HG03280 (cell line): ENCODE data around the gene ATP10B.
A peak's percentile ranks its signal among the peaks of the same experiment; 100 is the strongest.
"Not testable (repeated sequence)": the region's sequence is repeated elsewhere in the genome, so short reads cannot be mapped to it uniquely, and the experiment has no call there.

Experiments
- ATAC-seq: cut with Tn5 transposase; IDR thresholded peaks from one replicate; pipeline ENCODE4 v1.9.1; 2021; ENCODE audit warnings: mild to moderate bottlenecking, moderate library complexity; ENCODE audit not compliant: unreplicated experiment

ATP10B gene

DNA sequence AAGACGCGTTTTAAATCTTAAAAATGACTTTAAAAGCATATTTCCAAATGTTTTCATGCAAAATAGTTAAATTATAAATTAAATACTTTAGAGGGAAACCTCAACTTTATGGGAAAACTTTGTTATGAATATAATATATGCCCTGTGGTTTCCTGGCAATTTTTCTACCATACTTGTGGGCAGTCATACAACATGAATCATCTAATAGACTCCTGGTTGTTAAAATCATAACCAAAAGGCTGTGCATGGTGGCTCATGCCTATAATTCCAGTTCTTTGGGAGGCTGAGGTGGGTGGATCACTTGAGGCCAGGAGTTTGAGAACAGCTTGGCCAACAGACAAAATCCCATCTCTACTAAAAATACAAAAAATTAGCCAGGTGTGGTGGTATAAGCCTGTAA is 18.2 kb downstream of the ATP10B start:
- ATAC-seq, result no peak

DNA sequence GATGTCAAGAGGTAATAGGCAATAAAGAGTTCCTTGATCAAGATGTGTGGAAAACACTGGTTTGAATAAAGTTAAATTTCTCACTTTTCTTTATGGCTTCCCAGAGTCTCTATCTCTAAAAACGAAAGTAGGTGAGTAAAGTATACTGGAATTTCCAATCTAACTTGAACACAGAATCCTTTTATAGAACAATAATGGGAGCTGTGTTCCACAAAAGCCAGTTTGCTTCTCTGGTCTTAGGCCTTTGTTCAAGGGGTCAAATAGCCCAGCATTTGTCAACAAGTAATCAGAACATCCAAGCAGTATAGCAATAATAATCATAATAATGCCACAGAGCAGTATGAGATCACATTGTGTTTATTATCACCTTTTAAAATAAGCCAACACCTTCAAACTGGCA is 20.2 kb downstream of the ATP10B start:
- ATAC-seq, result no peak

DNA sequence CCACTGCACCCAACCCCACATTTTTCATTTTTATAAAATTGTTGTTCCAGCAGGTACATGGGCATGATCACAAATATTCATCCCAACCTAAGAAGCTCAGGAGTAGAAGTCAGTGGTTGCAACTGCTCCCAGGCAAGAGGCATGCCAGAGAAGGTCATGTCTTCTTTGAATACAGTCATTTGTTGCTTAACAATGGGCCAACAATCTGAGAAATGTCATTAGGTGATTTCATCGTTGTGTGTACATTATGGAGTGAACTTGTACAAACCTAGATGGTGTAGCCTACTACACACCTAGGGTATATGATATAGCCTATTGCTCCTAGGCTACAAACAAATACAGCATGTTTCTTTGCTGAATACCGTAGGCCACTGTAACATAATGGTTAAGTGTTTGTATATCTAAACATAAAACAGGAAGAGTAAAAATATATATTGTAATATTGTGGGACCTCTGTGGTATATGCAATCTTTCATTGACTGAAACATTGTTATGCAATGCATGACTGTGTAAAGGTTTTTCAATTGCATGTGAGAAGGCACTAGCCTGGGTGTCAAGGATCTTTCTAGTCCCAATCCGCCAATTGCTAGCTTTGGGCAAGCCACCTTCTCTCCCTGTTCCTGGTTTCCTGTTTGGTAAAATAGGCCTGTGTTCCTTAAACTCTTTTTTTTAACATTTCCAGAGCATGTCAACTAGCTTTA is 27.6 kb downstream of the ATP10B start:
- ATAC-seq, result no peak

DNA sequence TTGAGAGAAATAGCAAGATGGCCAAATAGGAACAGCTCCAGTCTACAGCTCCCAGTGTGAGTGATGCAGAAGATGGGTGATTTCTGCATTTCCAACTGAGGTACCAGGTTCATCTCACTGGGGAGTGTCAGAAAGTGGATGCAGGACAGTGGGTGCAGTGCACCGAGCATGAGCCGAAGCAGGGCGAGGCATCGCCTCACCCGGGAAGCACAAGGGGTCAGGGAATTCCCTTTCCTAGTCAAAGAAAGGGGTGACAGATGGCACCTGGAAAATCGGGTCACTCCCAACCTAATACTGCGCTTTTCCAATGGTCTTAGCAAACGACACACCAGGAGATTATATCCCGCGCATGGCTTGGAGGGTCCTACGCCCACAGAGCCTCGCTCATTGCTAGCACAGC is 39.0 kb downstream of the ATP10B start:
- not testable (repeated sequence) for ATAC-seq

DNA sequence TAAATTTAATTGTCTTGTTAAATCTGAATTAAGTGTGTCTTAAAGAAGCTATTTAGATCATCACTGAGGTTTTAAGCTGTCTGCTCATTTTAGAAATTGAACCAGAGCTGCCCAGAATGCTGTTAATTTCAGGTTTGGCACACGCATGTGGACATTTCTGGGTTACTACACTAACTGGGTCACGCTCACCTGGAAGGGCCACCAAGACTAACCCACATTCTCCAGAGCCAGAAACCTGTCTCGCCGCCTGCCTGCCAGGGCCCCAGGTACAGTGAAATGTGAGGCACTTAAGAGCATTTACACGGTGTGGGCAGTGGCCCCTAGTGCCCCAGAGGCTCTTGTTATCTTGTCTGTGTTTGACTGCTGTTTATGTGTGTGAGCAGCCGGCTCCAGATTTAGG is 46.6 kb downstream of the ATP10B start:
- ATAC-seq, result no peak

DNA sequence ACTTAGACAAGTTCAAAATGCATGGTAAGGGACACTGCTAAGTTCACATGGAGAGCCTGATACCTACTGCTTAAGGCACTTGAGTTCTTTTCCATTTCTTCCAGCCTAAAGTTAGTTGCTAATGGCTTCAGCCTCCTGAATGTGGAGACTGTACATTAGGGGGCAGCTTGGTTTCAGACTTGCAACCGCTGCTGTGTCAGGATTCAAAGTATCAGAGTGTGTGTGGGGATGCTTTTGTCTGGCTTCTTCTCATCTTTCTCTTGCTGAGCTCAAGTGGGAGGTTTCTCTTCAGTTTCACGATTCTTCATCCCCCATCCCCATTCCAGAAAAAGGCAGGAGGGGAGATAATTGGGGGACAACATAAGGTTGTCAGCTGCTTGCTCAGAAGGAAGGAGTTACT is 49.4 kb downstream of the ATP10B start:
- no peak for ATAC-seq

DNA sequence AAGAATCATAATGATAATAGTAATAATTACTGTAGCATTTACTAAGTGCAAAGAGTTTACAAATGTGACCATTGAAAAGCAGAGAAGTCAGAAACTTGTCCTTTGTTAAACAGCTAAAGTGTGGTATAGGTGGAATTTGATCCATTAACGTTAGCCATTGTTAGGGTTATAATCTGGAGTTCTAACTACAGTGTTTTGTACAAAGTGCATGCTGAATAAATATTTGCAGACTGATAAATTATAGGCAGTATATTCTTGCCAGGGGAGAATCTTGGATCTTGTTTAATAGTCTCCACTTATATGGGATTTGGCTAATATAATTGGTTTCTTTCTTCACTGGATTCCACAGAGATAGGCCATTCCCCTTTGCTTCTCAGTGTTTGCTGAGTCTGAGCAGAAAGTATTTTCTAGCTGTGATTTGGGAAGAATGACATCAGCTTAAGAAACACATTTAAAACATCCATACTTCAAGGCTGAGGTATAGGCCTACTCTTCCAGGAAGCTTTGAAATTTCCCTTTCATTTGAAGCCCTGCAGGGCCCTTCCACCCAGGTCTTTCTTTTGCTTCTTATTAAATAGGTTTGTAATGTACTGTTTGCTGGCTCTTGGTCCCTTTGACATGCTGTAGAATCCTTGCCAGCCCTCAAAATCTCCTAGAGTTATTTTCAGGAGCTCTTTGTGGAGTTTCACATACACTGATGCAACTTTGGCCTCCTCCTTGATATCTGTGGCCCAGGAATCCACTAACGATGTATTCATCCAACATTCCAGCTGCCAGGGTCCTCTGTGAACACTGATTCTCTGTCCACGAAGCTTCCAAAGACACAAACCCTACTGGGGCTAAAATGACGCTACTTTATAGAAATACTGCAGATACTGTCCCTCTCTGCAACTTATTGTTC is 51.4 kb downstream of the ATP10B start:
- no peak for ATAC-seq

DNA sequence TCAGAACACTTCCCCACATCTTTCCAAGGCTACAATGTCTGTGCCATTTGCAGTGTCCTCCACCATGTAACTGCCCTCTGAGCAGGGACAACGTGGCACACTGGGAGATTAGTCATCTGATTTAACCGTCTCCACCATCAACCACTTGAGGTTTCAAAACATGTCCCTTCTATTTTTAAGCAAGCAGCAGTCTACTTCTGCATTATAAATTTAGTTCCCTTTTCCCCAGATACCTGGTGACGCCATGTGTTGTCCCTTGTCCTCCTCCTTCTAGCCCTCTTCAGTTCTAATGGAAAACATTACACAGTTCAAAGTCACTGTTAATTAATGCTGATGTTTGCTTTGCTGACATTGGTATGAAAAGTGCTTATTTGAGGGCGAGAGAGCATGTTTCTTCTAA is 52.8 kb downstream of the ATP10B start:
- no peak for ATAC-seq

DNA sequence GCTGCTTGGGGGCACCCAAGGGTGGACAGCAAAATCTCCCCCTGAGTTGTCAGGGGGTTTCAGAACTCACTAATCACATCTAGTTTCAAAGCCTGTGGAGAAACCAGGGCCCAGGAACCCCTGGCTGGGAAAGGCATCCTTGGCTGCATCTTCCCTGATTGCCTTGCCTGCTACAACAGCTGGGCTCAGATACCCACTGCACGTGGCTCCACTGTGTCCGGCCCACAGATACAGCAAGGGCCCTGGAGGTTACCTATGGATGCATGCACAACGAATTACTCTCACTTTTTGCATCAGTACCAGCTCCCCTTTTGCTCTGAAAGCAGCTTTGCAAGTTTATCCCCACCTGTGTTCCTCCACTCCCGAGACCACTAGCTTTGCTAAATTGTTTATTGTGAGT is 55.0 kb downstream of the ATP10B start:
- no peak for ATAC-seq

DNA sequence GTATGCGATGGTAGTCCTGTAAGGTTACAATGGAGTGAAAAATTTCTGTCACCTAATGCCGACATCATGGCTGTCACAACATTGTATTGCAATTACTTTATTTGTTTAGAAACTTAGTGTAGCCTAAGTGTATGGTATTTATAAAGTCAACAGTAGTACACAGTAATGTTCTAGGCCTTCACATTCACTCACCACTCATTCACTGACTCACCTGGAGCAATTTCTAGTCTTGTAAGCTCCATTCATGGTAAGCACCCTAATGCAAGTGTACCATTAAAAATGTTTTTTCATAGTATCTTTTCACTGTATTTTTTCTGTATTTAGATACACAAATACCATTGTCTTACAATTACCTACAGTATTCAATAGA is 58.5 kb downstream of the ATP10B start:
- ATAC-seq, result no peak

DNA sequence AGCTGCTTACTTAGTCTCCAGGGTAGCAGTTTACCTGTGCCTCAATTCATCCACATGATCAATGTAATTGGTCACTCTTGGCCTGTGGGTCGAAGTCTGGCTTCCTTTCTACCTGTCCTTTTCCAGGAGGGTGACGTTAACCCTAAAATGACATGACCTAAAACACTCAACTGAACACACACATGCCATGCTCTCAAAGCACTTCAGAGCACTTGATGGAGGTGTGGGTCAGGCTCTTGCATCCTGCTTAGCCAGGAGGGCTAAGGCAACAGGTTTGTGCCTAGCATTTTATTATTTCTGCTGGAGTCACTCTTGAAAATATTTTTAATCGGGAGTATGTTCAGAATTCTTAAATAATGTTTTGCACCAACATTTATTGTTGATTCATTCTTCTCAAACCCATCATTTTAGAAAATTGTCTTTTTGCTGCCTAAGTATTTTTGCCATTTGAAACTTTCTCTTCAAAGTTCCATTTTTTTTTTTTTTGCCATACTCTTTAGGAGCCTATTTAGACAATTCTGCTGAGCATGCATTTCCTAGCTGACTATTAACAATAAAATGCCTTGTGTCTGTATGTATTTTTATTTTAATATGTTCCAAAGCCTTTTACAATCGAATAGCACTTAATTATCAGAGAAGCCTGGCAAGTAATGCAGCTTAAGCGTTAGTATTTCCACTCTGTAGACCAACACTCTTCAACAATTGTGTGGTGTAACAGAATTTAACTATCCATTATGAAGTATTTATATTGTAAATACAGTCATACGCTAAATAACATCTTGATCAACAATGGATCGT is 59.1 kb downstream of the ATP10B start:
- ATAC-seq, result no peak

DNA sequence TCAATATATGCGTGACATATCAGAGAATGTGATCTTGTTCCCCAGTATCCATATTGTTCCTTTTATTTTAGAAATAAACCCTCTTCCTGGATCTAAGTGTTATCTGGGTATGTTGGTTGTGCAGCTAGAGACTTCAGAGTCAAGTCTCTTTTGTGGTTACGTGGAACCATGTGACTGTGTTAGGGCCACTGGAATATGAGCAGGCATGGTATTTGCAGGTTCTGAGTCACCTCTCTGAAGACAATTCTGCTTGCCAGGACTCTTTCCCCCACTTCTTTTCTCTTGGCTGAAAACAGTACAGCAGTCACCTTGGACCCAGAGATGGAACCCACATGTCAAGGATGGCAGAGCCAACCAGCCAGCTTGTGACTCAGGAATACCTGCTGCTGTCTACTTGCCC is 59.7 kb downstream of the ATP10B start:
- ATAC-seq, result no peak

DNA sequence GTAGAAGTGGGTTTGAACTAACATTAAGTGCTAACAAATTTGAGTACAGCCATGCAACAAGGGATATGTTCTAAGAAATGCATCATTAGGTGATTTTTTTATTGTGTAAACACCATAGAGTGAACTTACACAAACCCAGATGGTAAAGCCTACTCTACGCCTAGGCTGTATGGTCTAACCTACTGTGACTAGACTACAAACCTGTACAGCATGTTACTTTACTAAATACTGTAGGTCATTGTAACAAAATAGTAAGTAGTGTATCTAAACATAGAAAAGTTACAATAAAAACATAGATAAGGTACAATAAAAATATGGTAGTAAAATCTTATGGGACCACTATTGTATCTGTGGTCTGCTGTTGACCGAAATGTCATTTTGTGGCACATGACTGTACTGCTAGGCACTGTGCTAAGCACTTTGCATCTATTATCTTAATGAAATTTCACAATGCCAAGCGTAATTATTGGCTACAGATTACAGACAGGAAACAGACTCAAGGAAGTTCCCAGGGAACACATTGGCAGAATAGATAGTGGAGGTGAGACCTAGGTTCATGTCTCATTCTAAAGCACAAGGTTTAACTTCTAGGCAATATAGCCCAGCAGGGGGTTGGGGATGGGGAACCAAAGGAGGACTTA is 62.7 kb downstream of the ATP10B start:
- ATAC-seq, result no peak

DNA sequence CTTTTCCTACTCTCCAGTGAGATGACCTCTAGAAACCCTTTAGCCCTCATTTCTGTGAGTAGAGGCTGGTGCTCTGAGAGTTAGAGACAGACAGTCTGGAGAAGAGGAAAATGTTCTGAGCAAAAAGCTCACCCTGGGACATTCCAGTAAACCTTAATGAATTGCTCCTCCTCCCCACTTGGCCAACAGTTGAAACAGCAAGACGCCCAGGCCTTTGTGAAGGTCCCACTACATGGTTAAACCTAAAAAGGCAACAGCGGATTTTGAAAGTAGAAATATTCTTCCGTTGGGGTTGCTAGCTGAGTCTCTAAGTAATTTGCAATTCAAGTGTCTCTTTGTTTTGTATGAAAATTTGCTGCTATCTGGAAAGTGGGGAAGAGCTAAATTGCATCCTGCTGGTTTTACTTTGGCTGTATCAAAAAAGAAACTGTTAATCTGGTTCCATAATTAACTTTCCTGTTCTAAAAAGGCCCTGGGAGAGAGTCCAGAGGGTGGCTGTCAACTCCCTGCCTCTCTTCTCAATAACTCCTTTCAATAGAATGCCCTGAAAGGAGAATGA is 63.8 kb downstream of the ATP10B start:
- ATAC-seq, result no peak

DNA sequence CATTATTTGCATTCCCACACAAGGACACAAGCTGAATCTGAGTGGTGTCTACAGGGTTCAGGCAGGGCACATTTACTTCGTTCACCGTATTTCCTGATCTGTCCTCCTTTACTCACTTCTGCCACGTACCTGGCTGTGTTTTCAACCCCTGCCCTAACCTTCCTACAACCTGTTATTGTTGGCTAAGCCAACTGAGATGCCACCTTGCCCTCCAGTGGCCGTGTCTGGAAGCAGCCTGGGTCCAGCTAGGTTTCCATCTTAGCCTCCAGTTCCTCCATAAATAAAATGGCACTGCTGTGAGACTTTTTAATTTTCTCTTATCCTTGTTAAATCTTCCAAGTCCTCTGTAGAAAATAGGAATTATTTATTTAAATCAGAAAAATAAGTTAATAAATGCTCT is 64.8 kb downstream of the ATP10B start:
- peak; percentile 75 for ATAC-seq

DNA sequence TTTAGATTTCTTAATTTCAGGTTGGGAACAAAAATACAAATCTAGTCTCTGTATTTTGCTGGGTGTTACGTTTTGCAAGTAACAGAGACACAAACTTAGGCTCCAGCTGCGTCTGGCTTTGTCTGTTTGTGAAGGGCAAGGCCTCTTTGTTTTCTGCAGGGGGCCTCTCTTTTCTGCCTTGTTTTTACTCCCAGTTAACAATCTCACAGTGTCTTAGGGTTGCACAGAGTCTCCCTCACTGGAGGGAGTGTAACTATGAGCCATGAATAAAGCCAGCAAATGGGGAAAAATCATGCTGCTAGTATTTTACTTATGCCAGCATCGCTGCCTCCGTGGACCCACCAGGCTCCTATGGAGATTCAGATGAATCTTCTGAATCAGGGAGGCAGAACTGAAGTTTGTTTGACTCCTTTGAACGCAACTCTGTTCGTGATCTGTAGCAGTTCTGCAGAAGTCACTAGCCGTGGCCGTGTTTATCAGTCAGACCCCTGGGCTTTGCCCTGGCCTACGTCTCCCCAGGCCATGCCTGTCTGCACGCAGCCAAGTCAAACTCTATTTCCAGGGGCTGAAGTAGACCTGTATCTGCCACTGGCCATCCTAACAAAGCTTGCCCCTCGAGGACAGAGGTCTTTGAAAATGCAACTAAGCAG is 77.2 kb downstream of the ATP10B start:
- no peak for ATAC-seq

DNA sequence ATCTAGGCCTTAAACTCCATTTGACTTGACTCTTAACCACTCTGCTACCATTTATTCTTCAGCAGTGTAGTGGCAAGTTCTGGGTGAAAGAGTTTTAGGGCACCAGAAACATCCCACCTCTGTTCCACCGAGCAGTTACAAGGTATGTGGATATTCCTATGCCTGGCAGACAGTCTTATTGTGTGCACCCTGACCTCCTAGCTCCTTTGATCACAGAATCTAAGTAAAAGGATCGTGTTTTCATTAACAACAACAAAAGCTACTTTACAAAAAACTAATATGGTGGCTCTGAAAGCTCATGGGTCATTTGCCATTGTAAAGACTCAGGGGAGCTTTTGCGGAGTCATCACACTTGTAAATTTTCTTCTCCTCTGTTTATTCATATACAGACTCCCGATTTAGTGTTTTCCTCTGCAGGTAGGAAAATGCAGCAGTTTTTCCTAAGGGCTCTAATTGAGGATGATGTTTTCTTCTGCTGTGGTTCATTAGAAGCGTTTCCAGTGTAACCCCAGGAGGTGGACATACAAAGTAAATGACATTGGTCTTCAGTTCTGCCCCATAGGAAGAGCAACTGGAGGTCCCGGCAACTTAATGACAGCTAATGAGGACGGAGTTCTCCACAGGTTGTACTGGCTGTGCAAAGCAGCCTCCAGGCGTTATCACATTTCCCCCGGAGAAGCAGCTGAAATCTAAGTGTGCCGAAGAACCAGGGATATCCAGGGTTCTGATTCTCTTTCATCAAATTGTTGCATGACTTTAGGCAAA is 78.2 kb downstream of the ATP10B start:
- no peak for ATAC-seq

DNA sequence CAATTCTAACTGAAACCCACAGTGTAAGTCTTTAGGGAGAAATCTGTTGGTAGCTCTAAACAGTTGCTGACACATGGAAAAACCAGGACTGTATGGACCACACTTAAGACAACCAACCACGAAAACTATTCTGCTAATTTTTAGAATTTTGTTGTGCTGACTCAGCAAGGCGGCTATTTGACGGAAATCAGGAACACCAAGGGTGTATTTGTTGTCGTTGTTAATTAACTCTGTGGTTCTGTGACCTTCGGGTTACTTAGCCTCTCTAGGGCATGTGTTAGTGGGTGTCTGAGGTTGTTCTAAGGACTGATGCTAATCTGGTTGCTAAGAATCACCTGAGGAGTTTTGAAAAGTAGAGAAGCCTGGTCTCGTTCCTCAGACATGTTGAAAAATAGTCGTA is 79.2 kb downstream of the ATP10B start:
- ATAC-seq, result no peak

DNA sequence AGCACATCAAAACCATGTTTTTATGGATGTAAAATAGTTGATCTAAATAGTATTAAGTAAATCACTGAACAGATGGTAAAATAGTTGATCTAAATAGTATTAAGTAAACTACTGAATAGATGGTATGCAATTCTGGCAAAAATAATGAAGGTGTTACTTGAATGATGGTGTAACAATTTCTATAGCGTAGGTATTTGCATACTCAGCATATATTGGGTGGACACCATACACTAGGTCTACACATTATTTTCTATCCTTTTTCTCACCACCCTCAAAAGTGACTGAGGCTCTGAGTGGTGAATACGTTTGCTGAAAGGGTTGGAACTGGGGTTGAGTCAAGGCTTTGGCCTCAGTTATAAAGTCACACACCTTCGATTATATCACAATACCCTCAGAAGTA is 81.3 kb downstream of the ATP10B start:
- no peak for ATAC-seq

DNA sequence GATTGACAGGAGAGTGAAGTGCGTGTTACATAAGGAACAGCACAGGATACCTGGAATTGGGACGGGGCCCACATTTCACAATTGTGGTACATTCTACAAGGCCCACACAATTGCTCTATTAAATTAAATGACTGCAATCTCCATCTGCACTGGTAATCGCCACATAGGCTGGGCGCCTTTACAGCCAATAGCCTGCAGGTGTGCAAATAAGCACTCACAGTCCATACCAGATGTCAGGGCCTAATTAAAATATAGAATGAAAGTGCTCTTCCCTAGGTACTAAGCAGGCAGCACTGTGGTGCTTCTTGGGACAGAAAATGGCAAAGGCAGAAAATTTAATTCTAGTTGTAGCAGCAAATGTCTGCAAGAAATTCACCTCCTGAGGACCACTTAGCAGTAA is 82.7 kb downstream of the ATP10B start:
- no peak for ATAC-seq
